ENCODE results near the gene EPS8L2.
A peak's percentile ranks its signal among the peaks of the same experiment; 100 is the strongest.

The EPS8L2 gene

GRCh38 chr11:722346-722811, 16.3 kb downstream of the EPS8L2 start:
- H3K36me3 ChIP-seq (ENCODE audit: control insufficient read depth in 2 of 2, insufficient read depth in 1 of 2, low read length in 2 of 2) = no peaks in the 10 kb centered on the region
- no peaks in the 10 kb centered on the region for H3K9me3 ChIP-seq (ENCODE audit: control insufficient read depth, insufficient read depth, low read depth, low read length)
- ChIA-PET POLR2A (interaction anchor here (0.5 to 3.2 kb wide), 4 partner anchors 10 to 39 kb away, joined by 4 to 16 read pairs (median 6); partner anchors contain the start of gene TMEM80), CTCF (interaction anchor here (0.7 to 3.8 kb wide), 12 partner anchors 9 to 271 kb away, joined by 3 to 28 read pairs (median 4); partner anchors contain the start of genes DEAF1, EPS8L2, HRAS and TMEM80)
- TF ChIP-seq ZNF488 (tag by site-specific recombination; IDR thresholded peaks at IDR 0.05) (no peak), SCRT2 (tag by site-specific recombination; IDR thresholded peaks at IDR 0.05) (0 out of 2 replicates have a peak, but pooled peaks have one; percentile 31), GLIS1 (tag by site-specific recombination; IDR thresholded peaks at IDR 0.05) (peak; percentile 51), AEBP2 (tag by site-specific recombination; IDR thresholded peaks at IDR 0.05; ENCODE audit: borderline replicate concordance) (no peak), GLIS2 (tag by site-specific recombination; IDR thresholded peaks at IDR 0.05) (peak; percentile 46; the same call in 1 of the 2 replicates)
- H3K27ac ChIP-seq (ENCODE audit: extremely low read depth, low read depth, low read length) = no peak overlapping the region
- H3K4me1 ChIP-seq (ENCODE audit: control insufficient read depth, insufficient read depth, low read length) = no peaks in the 10 kb centered on the region
- no peak overlapping the region for H3K4me3 ChIP-seq (ENCODE audit: low read depth, low read length)

- Histone ChIP-seq H3K4me1 (ENCODE audit: control insufficient read depth, insufficient read depth, low read length) (no peaks in the 10 kb centered on the region; the same call in 1 of the 2 replicates), H3K36me3 (ENCODE audit: control insufficient read depth in 2 of 2, insufficient read depth in 1 of 2, low read length in 2 of 2) (no peaks in the 10 kb centered on the region), H3K9me3 (ENCODE audit: control insufficient read depth, insufficient read depth, low read depth, low read length) (no peaks in the 10 kb centered on the region), H3K4me3 (ENCODE audit: low read depth, low read length) (no peak overlapping the region), H3K27ac (ENCODE audit: extremely low read depth, low read depth, low read length) (no peak overlapping the region)
- TF ChIP-seq AEBP2 (tag by site-specific recombination; IDR thresholded peaks at IDR 0.05; ENCODE audit: borderline replicate concordance) (no peak), ZNF221 (tag by site-specific recombination; IDR thresholded peaks at IDR 0.05; ENCODE audit: borderline replicate concordance) (no peak), ZNF398 (tag by site-specific recombination; IDR thresholded peaks at IDR 0.05) (no peak), ZNF654 (tag by site-specific recombination; IDR thresholded peaks at IDR 0.05; ENCODE audit: low read depth) (peak; percentile 57), ZNF391 (tag by site-specific recombination; IDR thresholded peaks at IDR 0.05; ENCODE audit: borderline replicate concordance, low read depth) (peak; percentile 100), ZEB2 (tag by site-specific recombination; IDR thresholded peaks at IDR 0.05) (0 out of 2 replicates have a peak, but pooled peaks have one; percentile 27), HOXA7 (CRISPR knock-in tag; IDR thresholded peaks at IDR 0.05; ENCODE audit: borderline replicate concordance) (no peak), ZNF146 (tag by site-specific recombination; IDR thresholded peaks at IDR 0.05) (no peak), ZNF211 (tag by site-specific recombination; IDR thresholded peaks at IDR 0.05; ENCODE audit: low read depth) (no peak), HOXD13 (CRISPR knock-in tag; IDR thresholded peaks at IDR 0.05; ENCODE audit: borderline replicate concordance) (no peak)
- POLR2A ChIA-PET = interaction anchor here (0.6 to 3.2 kb wide), 5 partner anchors 11 to 43 kb away, joined by 3 to 16 read pairs (median 4); partner anchors contain the start of gene TMEM80
- CTCF ChIA-PET = interaction anchor here (0.5 to 3.8 kb wide), 18 partner anchors 8 to 272 kb away, joined by 3 to 28 read pairs (median 4); partner anchors contain the start of genes DEAF1, EPS8L2 and TMEM80
These were observed 17.3 kb downstream of the EPS8L2 start for GRCh38 chr11:723120-723883.
